IMR-90 (cell line): Measurements from ENCODE around the gene PYGB. TPM values are rescaled to one million over a fixed set of nuclear protein-coding genes. Genes with fewer than 3 reads are reported as not detected.

Experiments
- ATAC-seq: fragments of 200-7000 bp; cut with Tn5 transposase; 2 replicates; pipeline ENCODE4 v1.9.1; 2020; ENCODE audit warnings: low read depth, mild to moderate bottlenecking, moderate library complexity
- BruUV-seq: library from RNA; stranded (reverse); fragments of 400-500 nt; replicated peaks from 2 replicates; lab custom pipeline; 2021; lab: Mats Ljungman, UMichigan
- CTCF ChIA-PET: fragments of 300-600 bp; formaldehyde crosslinking; extraction: SDS; loops from one replicate; lab custom pipeline; 2021; ENCODE audit warnings: antibody characterized with exemption; lab: Yijun Ruan, JAX
- POLR2A ChIA-PET: fragments of 300-600 bp; sonication (Branson Sonifier 250); formaldehyde crosslinking; loops from one replicate; lab custom pipeline; 2022; ENCODE audit warnings: antibody characterized with exemption; ENCODE audit not compliant: unreplicated experiment; lab: Charles Lee
- DNase-seq: peaks from one replicate; pipeline ENCODE4 v3.0.0; 2013
- H2AFZ ChIP-seq: replicated peaks from 2 replicates; pipeline ENCODE3; 2013; ENCODE audit warnings: low read length, mild to moderate bottlenecking; ENCODE audit not compliant: poor library complexity
- H2AK5ac ChIP-seq: 2 replicates; pipeline ENCODE4 v1.6.1; 2013; ENCODE audit warnings: low read depth, low read length, inconsistent platforms
- H2AK9ac ChIP-seq: replicated peaks from 2 replicates; pipeline ENCODE3; 2013; ENCODE audit warnings: mild to moderate bottlenecking, low read depth, low read length, moderate library complexity; ENCODE audit not compliant: poor library complexity
- H2BK120ac ChIP-seq: 2 replicates; pipeline ENCODE4 v1.6.1; 2013; ENCODE audit warnings: low read depth, low read length, inconsistent platforms
- H2BK15ac ChIP-seq: 3 replicates; pipeline ENCODE4 v1.6.1; 2013; ENCODE audit warnings: low read depth, low read length, inconsistent platforms
- H2BK20ac ChIP-seq: 2 replicates; pipeline ENCODE4 v1.6.1; 2013; ENCODE audit warnings: low read depth, mild to moderate bottlenecking, inconsistent platforms, low read length, moderate library complexity
- H2BK5ac ChIP-seq: 2 replicates; pipeline ENCODE4 v1.6.1; 2013; ENCODE audit warnings: mild to moderate bottlenecking, low read depth, low read length, inconsistent platforms; ENCODE audit not compliant: poor library complexity, severe bottlenecking
- H3K14ac ChIP-seq: replicated peaks from 2 replicates; pipeline ENCODE4 v1.6.1; 2013; ENCODE audit warnings: low read depth, low read length, inconsistent platforms
- H3K18ac ChIP-seq: 2 replicates; pipeline ENCODE4 v1.6.1; 2013; ENCODE audit warnings: low read depth, low read length, control low read depth
- H3K23ac ChIP-seq: 2 replicates; pipeline ENCODE4 v1.6.1; 2013; ENCODE audit warnings: low read depth, low read length, inconsistent platforms
- H3K27ac ChIP-seq: 2 replicates; pipeline ENCODE4 v1.5.1; 2013; ENCODE audit warnings: mild to moderate bottlenecking, control low read depth, low read length; ENCODE audit not compliant: insufficient read depth
- H3K27me3 ChIP-seq: 2 replicates; pipeline ENCODE4 v1.6.1; 2013; ENCODE audit warnings: low read length; ENCODE audit not compliant: control insufficient read depth, insufficient read depth
- H3K36me3 ChIP-seq: 2 replicates; pipeline ENCODE4 v1.6.1; 2013; ENCODE audit warnings: low read length, mixed read lengths; ENCODE audit not compliant: control insufficient read depth, insufficient read depth
- H3K4ac ChIP-seq: 2 replicates; pipeline ENCODE4 v1.6.1; 2013; ENCODE audit warnings: low read depth, low read length, inconsistent platforms
- H3K4me1 ChIP-seq: 2 replicates; pipeline ENCODE4 v1.6.1; 2013; ENCODE audit warnings: low read length, mixed read lengths; ENCODE audit not compliant: control insufficient read depth, insufficient read depth
- H3K4me2 ChIP-seq: 2 replicates; pipeline ENCODE4 v1.6.1; 2013; ENCODE audit warnings: low read depth, mild to moderate bottlenecking, control low read depth, low read length, moderate library complexity
- H3K4me3 ChIP-seq: 2 replicates; pipeline ENCODE4 v1.5.1; 2013; ENCODE audit warnings: low read depth, mild to moderate bottlenecking, control low read depth, low read length, moderate library complexity; ENCODE audit not compliant: insufficient read depth
- H3K56ac ChIP-seq: 2 replicates; pipeline ENCODE4 v1.6.1; 2013; ENCODE audit warnings: low read length, inconsistent platforms; ENCODE audit not compliant: insufficient read depth; ENCODE audit errors: extremely low read depth
- H3K79me1 ChIP-seq, 2 experiments: 2 replicates each; pipeline ENCODE4 v1.6.1; 2013; ENCODE audit warnings: low read length in 2 of 2, inconsistent platforms in 1 of 2, low read depth in 1 of 2
- H3K9ac ChIP-seq: 2 replicates; pipeline ENCODE4 v1.6.1; 2013; ENCODE audit warnings: low read depth, low read length, control low read depth
- H3K9me1 ChIP-seq: 2 replicates; pipeline ENCODE4 v1.6.1; 2013; ENCODE audit warnings: low read length, inconsistent platforms; ENCODE audit not compliant: insufficient read depth
- H3K9me3 ChIP-seq: 2 replicates; pipeline ENCODE4 v1.6.1; 2013; ENCODE audit warnings: low read length; ENCODE audit not compliant: control insufficient read depth, insufficient read depth
- H4K20me1 ChIP-seq: 2 replicates; pipeline ENCODE4 v1.6.1; 2013; ENCODE audit warnings: low read length, inconsistent platforms; ENCODE audit not compliant: insufficient read depth
- H4K5ac ChIP-seq: 2 replicates; pipeline ENCODE4 v1.6.1; 2013; ENCODE audit warnings: mild to moderate bottlenecking, low read depth, low read length, control low read depth
- H4K8ac ChIP-seq, 2 experiments: 2 replicates each; pipeline ENCODE4 v1.6.1; 2013; ENCODE audit warnings: low read depth in 2 of 2, low read length in 2 of 2, control low read depth in 1 of 2, inconsistent platforms in 1 of 2
- H4K91ac ChIP-seq: 2 replicates; pipeline ENCODE4 v1.6.1; 2013; ENCODE audit warnings: low read depth, low read length, inconsistent platforms; ENCODE audit not compliant: insufficient read depth
- FOS ChIP-seq: fragments of 150-350 bp; IDR thresholded peaks from 2 replicates; pipeline ENCODE4 v1.6.1; 2016; ENCODE audit warnings: low read depth, low read length
- MAFK ChIP-seq: IDR thresholded peaks from 2 replicates; pipeline ENCODE4 v1.6.1; 2012; ENCODE audit warnings: low read depth, low read length, improper control_type of control experiment
- MAZ ChIP-seq: IDR thresholded peaks from 2 replicates; pipeline ENCODE4 v1.6.1; 2012; ENCODE audit warnings: low read depth, mild to moderate bottlenecking, low read length, improper control_type of control experiment, moderate library complexity, borderline replicate concordance
- MXI1 ChIP-seq: IDR thresholded peaks from 2 replicates; pipeline ENCODE4 v1.6.1; 2012; ENCODE audit warnings: low read depth, mild to moderate bottlenecking, low read length, moderate library complexity, borderline replicate concordance
- RAD21 ChIP-seq: IDR thresholded peaks from 2 replicates; pipeline ENCODE4 v1.6.1; 2012; ENCODE audit warnings: low read length, improper control_type of control experiment
- RCOR1 ChIP-seq: IDR thresholded peaks from 2 replicates; pipeline ENCODE4 v1.6.1; 2012; ENCODE audit warnings: mild to moderate bottlenecking, low read length, improper control_type of control experiment; ENCODE audit not compliant: insufficient replicate concordance
- RFX5 ChIP-seq: IDR thresholded peaks from 2 replicates; pipeline ENCODE4 v1.8.0; 2012; ENCODE audit warnings: low read depth, mild to moderate bottlenecking, low read length, moderate library complexity
- SMC3 ChIP-seq: fragments of 150-350 bp; IDR thresholded peaks from 2 replicates; pipeline ENCODE4 v1.6.1; 2016; ENCODE audit warnings: low read depth, mild to moderate bottlenecking, antibody characterized with exemption, low read length, moderate library complexity
- WGBS, 2 experiments: methylation state at CpG; one replicate each; pipeline versions ENCODE4 v1.1.5 to v1.1.7; 2013; ENCODE audit warnings: missing lambda C conversion rate in 2 of 2; ENCODE audit not compliant: insufficient read length in 1 of 2; ENCODE audit errors: extremely low coverage in 2 of 2; 5-methylcytosine and 5-hydroxymethylcytosine counted together
- dilution Hi-C: fragments of 300-500 bp; cut with HindIII; formaldehyde crosslinking; loops from one replicate; pipeline ENCODE4 v1.14.3; 2018; ENCODE audit warnings: low sequenced_read_pairs; ENCODE audit not compliant: unreplicated experiment
- in situ Hi-C: fragments of 300-500 bp; cut with MboI; formaldehyde crosslinking; loops from 3 replicates; pipeline ENCODE4 v1.14.3; 2019; ENCODE audit warnings: low sequenced_read_pairs, inconsistent platforms, mixed read lengths
- intact Hi-C: fragments of 100-400 bp; cut with micrococcal nuclease; formaldehyde crosslinking; loops from 2 replicates; pipeline ENCODE4 v1.10.0; 2022
- polyA plus RNA-seq, 3 experiments: library from polyadenylated mRNA; depleted of rRNA; stranded (reverse); fragments of >200 nt; gene quantifications; 2 replicates each; pipeline ENCODE4 v1.2.3, GENCODE V29; 2012; ENCODE audit warnings: low replicate concordance in 1 of 3
- total RNA-seq: library from RNA; depleted of rRNA; stranded (reverse); fragments of >200 nt; gene quantifications from 2 replicates; pipeline ENCODE4 v1.2.3, GENCODE V29; 2012
- TF ChIP-seq, protein P1 (sequence below): fragments of 150-350 bp; IDR thresholded peaks from 2 replicates; pipeline ENCODE4 v1.6.1; 2016; ENCODE audit warnings: low read depth, mild to moderate bottlenecking, low read length, moderate library complexity, borderline replicate concordance
- TF ChIP-seq, protein P2 (sequence below): fragments of 150-350 bp; IDR thresholded peaks from 2 replicates; pipeline ENCODE4 v1.6.1; 2017; ENCODE audit warnings: mild to moderate bottlenecking, antibody characterized with exemption, low read length, low read depth

Gene PYGB
- total and polyA plus RNA-seq, 2 of the 4 experiments (the other 2 are of a cell fraction), result 72.4 to 83.1 TPM

DNA sequence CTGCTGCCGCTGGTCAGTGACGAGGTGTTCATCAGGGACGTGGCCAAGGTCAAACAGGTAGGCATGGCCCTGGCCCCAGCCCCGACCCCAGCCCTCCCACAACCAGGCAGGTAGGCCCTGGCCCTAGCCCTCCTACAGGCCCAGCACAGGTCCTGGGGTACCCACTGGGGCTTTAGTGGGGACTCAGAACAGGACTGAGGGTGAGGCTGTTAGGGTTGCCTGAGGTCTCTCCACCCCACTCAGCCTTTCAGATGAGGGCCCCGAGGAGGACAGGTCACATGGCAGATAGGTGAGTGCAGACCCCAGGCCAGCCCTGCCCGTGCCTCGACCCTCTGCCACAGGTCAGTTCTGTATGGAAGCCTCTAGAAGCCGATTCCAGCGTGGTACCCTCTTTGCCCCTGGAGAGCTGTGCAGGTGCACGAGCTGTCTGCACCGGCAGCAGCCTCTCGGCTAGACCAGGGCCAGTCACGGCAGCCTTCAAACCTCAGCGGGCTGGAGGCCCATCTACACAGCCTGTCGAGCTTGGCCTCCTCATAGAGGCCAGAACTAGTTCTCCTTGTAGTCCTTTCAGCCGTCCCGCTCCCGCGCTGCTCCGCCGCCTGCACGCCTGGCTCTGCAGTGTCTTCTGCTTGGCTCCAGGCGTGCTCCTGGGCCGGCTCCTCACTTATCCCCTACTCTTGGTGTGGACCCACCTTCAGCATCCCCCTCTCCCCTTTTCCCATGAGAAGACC lies 35.5 kb downstream of the PYGB start (continued):
- TF ChIP-seq, protein P1, sequence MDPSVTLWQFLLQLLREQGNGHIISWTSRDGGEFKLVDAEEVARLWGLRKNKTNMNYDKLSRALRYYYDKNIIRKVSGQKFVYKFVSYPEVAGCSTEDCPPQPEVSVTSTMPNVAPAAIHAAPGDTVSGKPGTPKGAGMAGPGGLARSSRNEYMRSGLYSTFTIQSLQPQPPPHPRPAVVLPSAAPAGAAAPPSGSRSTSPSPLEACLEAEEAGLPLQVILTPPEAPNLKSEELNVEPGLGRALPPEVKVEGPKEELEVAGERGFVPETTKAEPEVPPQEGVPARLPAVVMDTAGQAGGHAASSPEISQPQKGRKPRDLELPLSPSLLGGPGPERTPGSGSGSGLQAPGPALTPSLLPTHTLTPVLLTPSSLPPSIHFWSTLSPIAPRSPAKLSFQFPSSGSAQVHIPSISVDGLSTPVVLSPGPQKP, result no peak

DNA sequence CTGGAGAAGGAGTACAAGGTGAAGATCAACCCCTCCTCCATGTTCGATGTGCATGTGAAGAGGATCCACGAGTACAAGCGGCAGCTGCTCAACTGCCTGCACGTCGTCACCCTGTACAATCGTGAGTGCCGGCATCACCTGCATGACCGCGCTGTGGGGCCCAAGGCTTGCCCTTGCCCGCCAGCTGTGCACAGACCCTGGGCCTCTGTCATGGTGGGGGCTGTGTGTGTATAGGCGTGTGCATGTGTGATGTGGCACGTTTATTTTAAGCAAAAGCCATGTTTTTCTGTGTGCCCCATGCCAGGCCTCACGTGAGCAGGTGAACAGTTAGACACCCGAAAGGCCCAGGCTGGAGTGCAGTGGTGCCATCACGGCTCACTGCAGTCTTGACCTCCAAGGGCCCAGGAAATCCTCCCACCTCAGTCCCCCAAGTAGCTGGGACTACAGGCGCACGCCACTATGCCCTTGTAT lies 36.3 kb downstream of the PYGB start:
- Histone ChIP-seq H2AFZ (no peak overlapping the region), H3K18ac (no peak overlapping the region), H3K23ac (no peak overlapping the region), H4K91ac (no peak overlapping the region), H4K8ac (no peak overlapping the region), H2BK20ac (no peak overlapping the region), H3K4me3 (no peak overlapping the region), H2AK9ac (no peak overlapping the region), H3K27me3 (no peaks in the 10 kb centered on the region), H2AK5ac (no peak overlapping the region), H2BK15ac (no peak overlapping the region), H3K9me3 (no peaks in the 10 kb centered on the region), H3K56ac (no peak overlapping the region), H3K9ac (no peak overlapping the region), H4K20me1 (peaks cover 5% of the 10 kb centered on the region), H3K79me1 (peaks cover 0 to 28% of the 10 kb centered on the region in 2 experiments; a peak in 2 of 4 replicates), H3K9me1 (peaks cover 3% of the 10 kb centered on the region), H3K36me3 (peaks cover 78% of the 10 kb centered on the region), H3K14ac (no peak overlapping the region), H3K4ac (no peak overlapping the region), H2BK5ac (no peak overlapping the region), H3K27ac (no peak overlapping the region), H3K4me1 (no peaks in the 10 kb centered on the region), H2BK120ac (no peak overlapping the region), H4K5ac (no peak overlapping the region), H3K4me2 (no peak overlapping the region)
- intact Hi-C loops (no loop called here), dilution Hi-C loops (no loop called here), in situ Hi-C loops (no loop called here)
- ChIA-PET CTCF (no interaction called here), POLR2A (no interaction called here)
- TF ChIP-seq MAFK, result no peak
- TF ChIP-seq SMC3, result no peak
- no peak for TF ChIP-seq FOS
- no peak for TF ChIP-seq RCOR1
- TF ChIP-seq, protein P2, sequence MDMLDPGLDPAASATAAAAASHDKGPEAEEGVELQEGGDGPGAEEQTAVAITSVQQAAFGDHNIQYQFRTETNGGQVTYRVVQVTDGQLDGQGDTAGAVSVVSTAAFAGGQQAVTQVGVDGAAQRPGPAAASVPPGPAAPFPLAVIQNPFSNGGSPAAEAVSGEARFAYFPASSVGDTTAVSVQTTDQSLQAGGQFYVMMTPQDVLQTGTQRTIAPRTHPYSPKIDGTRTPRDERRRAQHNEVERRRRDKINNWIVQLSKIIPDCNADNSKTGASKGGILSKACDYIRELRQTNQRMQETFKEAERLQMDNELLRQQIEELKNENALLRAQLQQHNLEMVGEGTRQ, result no peak
- TF ChIP-seq MXI1, result no peak
- TF ChIP-seq, protein P1, result no peak
- TF ChIP-seq RAD21, result no peak
- TF ChIP-seq MAZ, result no peak
- TF ChIP-seq RFX5, result no peak
- BruUV-seq, result no TSS peak
- no peak for ATAC-seq
- WGBS, 2 experiments, result 93% methylated on average over 2 of the region's 17 CpGs; no CpG with 5 or more reads in 1 of the 2 experiments
- DNase-seq, result no peak
